ENCODE data around the gene USF1. TPM values are rescaled to one million over a fixed set of nuclear protein-coding genes. Genes with fewer than 3 reads are reported as not detected.
A peak's percentile ranks its signal among the peaks of the same experiment; 100 is the strongest.

Gene USF1
- total and polyA plus RNA-seq, 4 donors: 19.2 to 43.5 (median 27.2) TPM

GRCh38 chr1:161038523-161039153 lies 7.1 kb downstream of the USF1 start, which contains the start of gene TSTD1:
Gene TSTD1, minus strand, starts transcription at chr1:161038964. Its CDS starts 75 bp downstream, at chr1:161038889.
- Histone ChIP-seq H3K4me3 (ENCODE audit: low read depth in 1 of 3, low read length in 3 of 3) (peak within 1 kb of the TSS; percentile 66 to 80 (median 68)), H3K36me3 (ENCODE audit: control insufficient read depth in 4 of 4, insufficient read depth in 3 of 4, low read depth in 1 of 4, low read length in 3 of 4) (peaks cover 2 to 37% (median 30%) of the 10 kb centered on the region in 4 donors), H3K9me3 (ENCODE audit: control insufficient read depth in 4 of 4, low read length in 3 of 4) (no peaks in the 10 kb centered on the region), H3K9ac (ENCODE audit: low read depth in 1 of 2, low read length in 2 of 2) (no peak within 1 kb of the TSS), H3K4me1 (ENCODE audit: control insufficient read depth in 4 of 4, insufficient read depth in 4 of 4, low read length in 3 of 4) (peaks cover 8 to 26% (median 12%) of the 10 kb centered on the region in 4 donors), H3K27me3 (ENCODE audit: control insufficient read depth in 4 of 4, insufficient read depth in 4 of 4, low read length in 3 of 4) (no peaks in the 10 kb centered on the region), H3K27ac (ENCODE audit: low read depth in 1 of 2, low read length in 2 of 2) (peak within 1 kb of the TSS; percentile 9 to 78)
- TF ChIP-seq JUND (IDR thresholded peaks at IDR 0.05) (no peak), GABPA (IDR thresholded peaks at IDR 0.05 in 1 of 2, conservative IDR thresholded peaks at IDR 0.05 in 1 of 2) (peak; percentile 77 to 94), YY1 (IDR thresholded peaks at IDR 0.05) (peak; percentile 51), EGR1 (IDR thresholded peaks at IDR 0.05; ENCODE audit: low read depth in 2 of 2) (peak; percentile 99 to 100), NR2F2 (IDR thresholded peaks at IDR 0.05) (no peak), RXRA (IDR thresholded peaks at IDR 0.05) (peak in 1 of 2 donors; percentile 6), MAX (IDR thresholded peaks at IDR 0.05) (peak; percentile 57), RAD21 (IDR thresholded peaks at IDR 0.05) (peak in 1 of 2 donors; percentile 15)
- TF ChIP-seq, protein P1, sequence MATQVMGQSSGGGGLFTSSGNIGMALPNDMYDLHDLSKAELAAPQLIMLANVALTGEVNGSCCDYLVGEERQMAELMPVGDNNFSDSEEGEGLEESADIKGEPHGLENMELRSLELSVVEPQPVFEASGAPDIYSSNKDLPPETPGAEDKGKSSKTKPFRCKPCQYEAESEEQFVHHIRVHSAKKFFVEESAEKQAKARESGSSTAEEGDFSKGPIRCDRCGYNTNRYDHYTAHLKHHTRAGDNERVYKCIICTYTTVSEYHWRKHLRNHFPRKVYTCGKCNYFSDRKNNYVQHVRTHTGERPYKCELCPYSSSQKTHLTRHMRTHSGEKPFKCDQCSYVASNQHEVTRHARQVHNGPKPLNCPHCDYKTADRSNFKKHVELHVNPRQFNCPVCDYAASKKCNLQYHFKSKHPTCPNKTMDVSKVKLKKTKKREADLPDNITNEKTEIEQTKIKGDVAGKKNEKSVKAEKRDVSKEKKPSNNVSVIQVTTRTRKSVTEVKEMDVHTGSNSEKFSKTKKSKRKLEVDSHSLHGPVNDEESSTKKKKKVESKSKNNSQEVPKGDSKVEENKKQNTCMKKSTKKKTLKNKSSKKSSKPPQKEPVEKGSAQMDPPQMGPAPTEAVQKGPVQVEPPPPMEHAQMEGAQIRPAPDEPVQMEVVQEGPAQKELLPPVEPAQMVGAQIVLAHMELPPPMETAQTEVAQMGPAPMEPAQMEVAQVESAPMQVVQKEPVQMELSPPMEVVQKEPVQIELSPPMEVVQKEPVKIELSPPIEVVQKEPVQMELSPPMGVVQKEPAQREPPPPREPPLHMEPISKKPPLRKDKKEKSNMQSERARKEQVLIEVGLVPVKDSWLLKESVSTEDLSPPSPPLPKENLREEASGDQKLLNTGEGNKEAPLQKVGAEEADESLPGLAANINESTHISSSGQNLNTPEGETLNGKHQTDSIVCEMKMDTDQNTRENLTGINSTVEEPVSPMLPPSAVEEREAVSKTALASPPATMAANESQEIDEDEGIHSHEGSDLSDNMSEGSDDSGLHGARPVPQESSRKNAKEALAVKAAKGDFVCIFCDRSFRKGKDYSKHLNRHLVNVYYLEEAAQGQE (IDR thresholded peaks at IDR 0.05): peak; percentile 18
- WGBS: 14% methylated on average over 54 of the region's 54 CpGs
- peak; percentile 60 for DNase-seq (ENCODE audit: low spot score)

GRCh38 chr1:161037661-161038522 lies 7.9 kb downstream of the USF1 start:
- peaks cover 9 to 30% (median 14%) of the 10 kb centered on the region in 4 donors for H3K4me1 ChIP-seq (ENCODE audit: control insufficient read depth in 4 of 4, insufficient read depth in 4 of 4, low read length in 3 of 4)

More at GRCh38 chr1:161037661-161038522, 7.9 kb downstream of the USF1 start:
- H3K36me3 ChIP-seq (ENCODE audit: control insufficient read depth in 4 of 4, insufficient read depth in 3 of 4, low read depth in 1 of 4, low read length in 3 of 4): peaks cover 2 to 35% (median 28%) of the 10 kb centered on the region in 4 donors
- H3K27ac ChIP-seq (ENCODE audit: low read depth in 1 of 2, low read length in 2 of 2): peak overlapping the region; percentile 9 to 78
- H3K9ac ChIP-seq (ENCODE audit: low read depth in 1 of 2, low read length in 2 of 2): no peak overlapping the region
- no peaks in the 10 kb centered on the region for H3K27me3 ChIP-seq (ENCODE audit: control insufficient read depth in 4 of 4, insufficient read depth in 4 of 4, low read length in 3 of 4)
- WGBS: 61% methylated on average over 21 of the region's 21 CpGs
- DNase-seq (ENCODE audit: low spot score): no peak
- peak overlapping the region; percentile 66 to 80 (median 68) for H3K4me3 ChIP-seq (ENCODE audit: low read depth in 1 of 3, low read length in 3 of 3)
- TF ChIP-seq JUND (IDR thresholded peaks at IDR 0.05) (no peak), EGR1 (IDR thresholded peaks at IDR 0.05; ENCODE audit: low read depth in 2 of 2) (no peak), GABPA (IDR thresholded peaks at IDR 0.05 in 1 of 2, conservative IDR thresholded peaks at IDR 0.05 in 1 of 2) (no peak), YY1 (IDR thresholded peaks at IDR 0.05) (no peak), HNF4A (conservative IDR thresholded peaks at IDR 0.05) (no peak), SP1 (IDR thresholded peaks at IDR 0.05) (no peak), MAX (IDR thresholded peaks at IDR 0.05) (no peak), RAD21 (IDR thresholded peaks at IDR 0.05) (no peak), CTCF (IDR thresholded peaks at IDR 0.05; ENCODE audit: low read depth, low read length, missing input control) (no peak), FOXA2 (IDR thresholded peaks at IDR 0.05) (no peak)
- TF ChIP-seq, protein P1 (IDR thresholded peaks at IDR 0.05): no peak
- H3K9me3 ChIP-seq (ENCODE audit: control insufficient read depth in 4 of 4, low read length in 3 of 4): no peaks in the 10 kb centered on the region

Measured in liver (tissue), 9 donors.